Right atrium auricular region (tissue), 2 donors: ENCODE data around the gene DCPS. TPM values are rescaled to one million over a fixed set of nuclear protein-coding genes. Genes with fewer than 3 reads are reported as not detected.

Source experiments
- DNase-seq: peaks from one replicate; pipeline ENCODE4 v3.0.0-alpha.2; 2019; ENCODE audit warnings: low spot score
- H3K27ac ChIP-seq, 2 donors: fragments of 200-600 bp; sonication (generic); 1 replicate in 1 of 2; 2 replicates in 1 of 2; pipeline ENCODE4 v1.5.1; 2016 to 2019
- H3K27me3 ChIP-seq, 2 donors: fragments of 200-600 bp; sonication (generic); one replicate each; pipeline versions ENCODE4 v1.5.1 to v1.6.0; 2017 to 2019
- H3K36me3 ChIP-seq: fragments of 200-600 bp; sonication (generic); one replicate; pipeline ENCODE4 v1.5.1; 2016
- H3K4me1 ChIP-seq, 2 donors: fragments of 200-600 bp; sonication (generic); one replicate each; pipeline versions ENCODE4 v1.5.1 to v1.6.0; 2017 to 2019
- H3K4me3 ChIP-seq, 2 donors: fragments of 200-600 bp; sonication (generic); 1 replicate in 1 of 2; 2 replicates in 1 of 2; pipeline ENCODE4 v1.5.1; 2017 to 2019; ENCODE audit warnings: mild to moderate bottlenecking in 1 of 2, moderate library complexity in 1 of 2
- H3K9me3 ChIP-seq, 2 donors: fragments of 200-600 bp; sonication (generic); one replicate each; pipeline ENCODE4 v1.5.1; 2019
- CTCF ChIP-seq, 2 donors: fragments of 200-600 bp; sonication (generic); IDR thresholded peaks; one replicate each; pipeline ENCODE4 v1.5.1; 2019; ENCODE audit warnings: antibody characterized with exemption in 2 of 2
- total RNA-seq, 2 donors: library from RNA; depleted of rRNA; stranded (reverse); fragments of >200 nt; gene quantifications; one replicate each; pipeline ENCODE4 v1.1.0, GENCODE V29; 2016

Gene DCPS
- total RNA-seq, 2 donors from 2014 or later: 12.1 to 14.1 TPM

DNA sequence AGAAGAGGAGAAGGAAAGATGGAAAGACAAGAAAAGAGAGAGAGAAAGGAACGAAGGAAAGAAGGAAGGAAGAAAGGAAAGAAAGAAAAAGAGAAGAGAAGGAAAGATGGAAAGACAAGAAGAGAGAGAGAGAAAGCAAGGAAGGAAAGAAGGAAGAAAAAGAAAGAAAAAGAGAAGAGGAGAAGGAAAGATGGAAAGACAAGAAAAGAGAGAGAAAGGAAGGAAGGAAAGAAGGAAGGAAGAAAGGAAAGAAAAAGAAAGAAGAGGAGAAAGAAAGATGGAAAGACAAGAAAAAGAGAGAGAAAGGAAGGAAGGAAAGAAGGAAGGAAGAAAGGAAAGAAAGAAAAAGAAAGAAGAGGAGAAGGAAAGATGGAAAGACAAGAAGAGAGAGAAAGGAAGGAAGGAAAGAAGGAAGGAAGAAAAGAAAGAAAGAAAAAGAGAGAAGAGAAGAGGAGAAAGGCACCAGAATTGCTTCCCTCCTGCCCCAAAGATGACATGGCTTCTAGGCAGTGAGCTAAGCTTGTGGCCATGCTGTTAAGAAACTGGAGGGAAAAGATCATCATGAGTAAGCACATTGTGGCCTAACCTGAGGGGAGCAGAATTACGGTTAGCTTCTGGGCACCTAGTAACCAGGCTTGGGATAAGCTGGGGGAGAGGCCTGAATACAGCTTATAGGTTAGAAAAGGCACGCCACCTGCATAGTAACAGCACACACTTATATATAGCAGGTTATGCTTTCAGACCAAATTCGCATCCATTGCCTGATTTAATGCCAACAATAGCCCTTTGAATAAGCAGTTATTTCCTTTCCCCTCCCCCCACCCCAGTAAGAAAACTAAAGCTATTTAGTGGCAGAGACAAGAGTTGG is 49.3 kb downstream of the DCPS start:
- Histone ChIP-seq H3K4me3 (no peak overlapping the region), H3K27me3 (no peaks in the 10 kb centered on the region), H3K9me3 (no peaks in the 10 kb centered on the region), H3K4me1 (peaks cover 0 to 93% of the 10 kb centered on the region in 2 donors), H3K27ac (peak overlapping the region; percentile 1 to 31), H3K36me3 (no peaks in the 10 kb centered on the region)
- DNase-seq: no peak
- no peak for TF ChIP-seq CTCF (IDR thresholded peaks at IDR 0.05)

- peak overlapping the region; percentile 85 to 92 for H3K27ac ChIP-seq
- no peaks in the 10 kb centered on the region for H3K36me3 ChIP-seq
- no peaks in the 10 kb centered on the region for H3K9me3 ChIP-seq
- DNase-seq: no peak
- H3K4me1 ChIP-seq: peaks cover 0 to 93% of the 10 kb centered on the region in 2 donors
- H3K27me3 ChIP-seq: no peaks in the 10 kb centered on the region
- TF ChIP-seq CTCF (IDR thresholded peaks at IDR 0.05): no peak
- peak overlapping the region; percentile 58 to 80 for H3K4me3 ChIP-seq
Measured at GRCh38 chr11:126354631-126355323, 50.9 kb downstream of the DCPS start.

DNA sequence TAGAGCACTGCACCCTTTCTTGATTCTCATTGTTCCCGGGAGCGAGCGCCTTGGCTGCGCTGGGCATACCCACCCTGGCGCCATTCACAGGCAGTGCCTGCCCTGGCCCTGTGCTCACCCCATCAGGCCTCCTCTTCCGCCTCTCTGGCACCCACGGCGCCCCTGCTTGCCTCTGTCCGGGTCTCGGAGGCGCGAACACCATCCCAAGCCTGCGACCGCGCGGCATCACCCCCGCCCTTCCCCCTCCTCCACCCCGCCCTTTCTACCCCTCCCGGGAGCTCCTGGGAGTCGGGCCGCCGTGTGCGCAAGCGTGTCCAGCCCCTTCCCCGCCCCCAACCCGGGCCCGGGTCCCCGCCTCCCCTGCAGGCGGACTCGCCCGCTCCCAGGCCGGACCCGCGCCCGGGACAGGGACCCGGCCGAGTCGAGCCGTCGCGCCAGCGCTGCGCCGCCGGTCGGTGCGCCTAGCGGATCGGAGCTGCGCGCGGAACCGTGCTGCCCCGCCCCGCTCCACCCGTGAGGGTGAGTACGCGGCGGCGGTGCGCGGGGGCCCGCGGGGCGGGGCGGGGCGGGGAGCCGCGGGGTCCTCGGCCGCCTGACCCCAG is 51.6 kb downstream of the DCPS start, which contains the start of gene ST3GAL4:
Gene ST3GAL4, plus strand, starts transcription at position 363 of the 602 bp plus-strand sequence. CDS start 50,470 bp downstream, outside the sequence.
- DNase-seq: peak; percentile 73
- Histone ChIP-seq H3K36me3 (no peaks in the 10 kb centered on the region), H3K4me3 (peak within 1 kb of the TSS; percentile 58 to 80), H3K27ac (peak within 1 kb of the TSS; percentile 85 to 92), H3K9me3 (no peaks in the 10 kb centered on the region), H3K4me1 (peaks cover 0 to 93% of the 10 kb centered on the region in 2 donors), H3K27me3 (no peaks in the 10 kb centered on the region)
- no peak for TF ChIP-seq CTCF (IDR thresholded peaks at IDR 0.05)

DNA sequence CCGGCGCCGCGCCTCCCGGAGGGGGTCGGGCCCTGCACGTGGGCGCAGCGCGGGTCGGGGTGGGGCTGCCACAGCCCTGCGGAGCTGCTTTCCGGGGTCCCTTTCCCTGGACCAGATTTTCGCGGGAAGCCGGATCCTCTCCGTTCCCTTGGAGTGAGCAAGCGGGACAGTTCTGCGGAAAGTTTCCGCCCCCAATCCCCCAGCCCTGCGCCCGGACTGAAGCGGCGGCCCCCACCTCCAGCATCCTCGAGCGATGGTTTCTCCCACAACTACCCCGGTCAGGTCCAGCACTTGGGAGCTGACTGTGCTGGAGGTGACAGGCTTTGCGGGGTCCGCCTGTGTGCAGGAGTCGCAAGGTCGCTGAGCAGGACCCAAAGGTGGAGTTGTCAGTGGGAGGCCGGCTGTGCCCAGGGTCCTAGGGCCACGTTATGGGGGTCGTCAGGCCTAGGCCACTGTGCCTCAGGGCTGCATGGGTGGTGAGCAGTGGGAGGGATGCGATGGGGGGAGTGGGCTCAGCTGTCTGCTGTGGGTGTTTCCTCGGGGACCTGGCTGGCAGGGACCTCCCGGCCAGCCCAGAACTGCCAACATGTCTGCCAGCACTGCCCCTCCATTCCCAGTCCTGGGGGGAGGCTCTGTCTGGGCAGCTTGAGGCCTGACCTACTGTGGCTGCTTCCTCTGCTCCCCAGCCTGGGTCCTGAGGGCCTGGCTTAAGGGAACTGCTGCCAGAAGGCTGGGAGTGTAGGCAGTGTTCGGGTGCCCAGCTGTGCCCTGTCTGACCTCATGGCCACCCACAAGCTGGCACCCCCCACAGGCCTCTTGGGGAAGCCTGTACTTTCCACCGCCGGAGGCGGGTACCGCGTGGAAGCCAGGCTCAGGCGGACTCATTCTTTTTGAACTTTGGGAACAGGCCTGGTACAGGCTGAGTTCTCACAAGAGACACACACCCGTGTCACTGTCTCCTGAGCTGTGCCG is 52.4 kb downstream of the DCPS start:
- no peak for TF ChIP-seq CTCF (IDR thresholded peaks at IDR 0.05)
- Histone ChIP-seq H3K4me1 (peaks cover 0 to 93% of the 10 kb centered on the region in 2 donors), H3K27ac (peak overlapping the region; percentile 85 to 92), H3K27me3 (no peaks in the 10 kb centered on the region), H3K9me3 (no peaks in the 10 kb centered on the region), H3K4me3 (peak overlapping the region; percentile 58 to 80), H3K36me3 (no peaks in the 10 kb centered on the region)
- DNase-seq: no peak
